Tibial artery (tissue), 4 donors: ENCODE data around the gene BTBD16.

Experiments used
- DNase-seq, 2 donors: peaks; one replicate each; pipeline ENCODE4 v3.0.0-alpha.2; 2019
- H3K27ac ChIP-seq, 2 donors: fragments of 200-600 bp; sonication (generic) in 1 of 2; 1 replicate in 1 of 2; 2 replicates in 1 of 2; pipeline ENCODE4 v1.5.1; 2018 to 2019; ENCODE audit warnings: mild to moderate bottlenecking in 1 of 2
- H3K27me3 ChIP-seq, 2 donors: fragments of 200-600 bp; sonication (generic) in 1 of 2; one replicate each; pipeline versions ENCODE4 v1.5.1 to v1.6.0; 2016 to 2019
- H3K36me3 ChIP-seq, 3 donors: fragments of 200-600 bp; sonication (generic) in 2 of 3; one replicate each; pipeline ENCODE4 v1.5.1; 2016 to 2019; ENCODE audit warnings: mild to moderate bottlenecking in 2 of 3
- H3K4me1 ChIP-seq, 4 donors: fragments of 200-600 bp; sonication (generic) in 2 of 4; 1 replicate in 3 of 4; 2 replicates in 1 of 4; pipeline ENCODE4 v1.5.1; 2016 to 2019
- H3K4me3 ChIP-seq, 2 donors: fragments of 200-600 bp; sonication (generic) in 1 of 2; 1 replicate in 1 of 2; 2 replicates in 1 of 2; pipeline ENCODE4 v1.5.1; 2018 to 2019; ENCODE audit warnings: mild to moderate bottlenecking in 2 of 2
- H3K9me3 ChIP-seq, 3 donors: fragments of 200-600 bp; sonication (generic) in 1 of 3; one replicate each; pipeline ENCODE4 v1.5.1; 2016 to 2019
- CTCF ChIP-seq, 2 experiments: fragments of 200-600 bp in 1 of 2; fragments of 450-650 bp in 1 of 2; IDR thresholded peaks; one replicate each; pipeline ENCODE4 v1.5.1; 2017 to 2019; ENCODE audit warnings: antibody characterized with exemption in 2 of 2, mild to moderate bottlenecking in 1 of 2, moderate library complexity in 1 of 2
- intact Hi-C: fragments of 100-400 bp; cut with DNase I; formaldehyde crosslinking; loops from one replicate; pipeline ENCODE4 v1.15.0; 2023; ENCODE audit warnings: low total_unique reads

The BTBD16 gene

GRCh38 chr10:122379537-122379936 is 108.4 kb downstream of the BTBD16 start:
- Histone ChIP-seq H3K9me3 (no peaks in the 10 kb centered on the region), H3K36me3 (no peaks in the 10 kb centered on the region), H3K27ac (no peak overlapping the region), H3K4me1 (peaks cover 0 to 15% (median 0%) of the 10 kb centered on the region in 4 donors), H3K27me3 (no peaks in the 10 kb centered on the region), H3K4me3 (no peak overlapping the region)
- intact Hi-C loops, result loop anchor here (10.0 kb wide), 2 partner anchors 55 to 245 kb away; no protein-coding TSS in a partner anchor
- TF ChIP-seq CTCF (IDR thresholded peaks at IDR 0.05), result no peak
- DNase-seq, result no peak

- TF ChIP-seq CTCF (IDR thresholded peaks at IDR 0.05), result no peak
- no peaks in the 10 kb centered on the region for H3K27me3 ChIP-seq
- H3K4me1 ChIP-seq, result peaks cover 0 to 13% (median 0%) of the 10 kb centered on the region in 4 donors
- H3K27ac ChIP-seq, result no peak overlapping the region
- H3K4me3 ChIP-seq, result no peak overlapping the region
- no peaks in the 10 kb centered on the region for H3K9me3 ChIP-seq
- intact Hi-C loops, result no loop called here
- no peaks in the 10 kb centered on the region for H3K36me3 ChIP-seq
- DNase-seq, result no peak
Measured at GRCh38 chr10:122380703-122381102, 109.6 kb downstream of the BTBD16 start.

- H3K27me3 ChIP-seq, result no peaks in the 10 kb centered on the region
Measured at GRCh38 chr10:122381680-122382079, 110.6 kb downstream of the BTBD16 start.

GRCh38 chr10:122386514-122386913 is 115.4 kb downstream of the BTBD16 start:
- intact Hi-C loops, result no loop called here
- Histone ChIP-seq H3K4me1 (peaks cover 0 to 3% (median 0%) of the 10 kb centered on the region in 4 donors), H3K27me3 (no peaks in the 10 kb centered on the region), H3K27ac (no peak overlapping the region), H3K4me3 (no peak overlapping the region), H3K36me3 (peaks cover 0 to 4% (median 0%) of the 10 kb centered on the region in 3 donors), H3K9me3 (no peaks in the 10 kb centered on the region)
- no peak for DNase-seq
- TF ChIP-seq CTCF (IDR thresholded peaks at IDR 0.05), result no peak

More at GRCh38 chr10:122381680-122382079, 110.6 kb downstream of the BTBD16 start:
- H3K36me3 ChIP-seq, result no peaks in the 10 kb centered on the region
- H3K4me1 ChIP-seq, result peaks cover 0 to 3% (median 0%) of the 10 kb centered on the region in 4 donors
- H3K4me3 ChIP-seq, result no peak overlapping the region
- intact Hi-C loops, result no loop called here
- no peak for TF ChIP-seq CTCF (IDR thresholded peaks at IDR 0.05)
- DNase-seq, result no peak
- H3K27ac ChIP-seq, result no peak overlapping the region
- H3K9me3 ChIP-seq, result no peaks in the 10 kb centered on the region

- Histone ChIP-seq H3K4me3 (no peak overlapping the region), H3K27ac (no peak overlapping the region), H3K36me3 (peaks cover 0 to 4% (median 0%) of the 10 kb centered on the region in 3 donors), H3K9me3 (no peaks in the 10 kb centered on the region), H3K27me3 (no peaks in the 10 kb centered on the region), H3K4me1 (peaks cover 0 to 14% (median 3%) of the 10 kb centered on the region in 4 donors)
- intact Hi-C loops, result no loop called here
- DNase-seq, result no peak
- no peak for TF ChIP-seq CTCF (IDR thresholded peaks at IDR 0.05)
Measured at GRCh38 chr10:122387572-122387971, 116.5 kb downstream of the BTBD16 start.
